Natural killer cell (primary cell): ENCODE results near the gene NAT14. TPM values are rescaled to one million over a fixed set of nuclear protein-coding genes. Genes with fewer than 3 reads are reported as not detected.

Experiments
- ATAC-seq, 3 donors: fragments of 150-1000 bp in 2 of 3; fragments of 200-7000 bp in 1 of 3; cut with Tn5 transposase; 1 replicate in 1 of 3; 2 replicates in 2 of 3; pipeline ENCODE4 v1.10.0; 2021; ENCODE audit warnings: mild to moderate bottlenecking in 2 of 3, moderate library complexity in 2 of 3
- DNase-seq, 2 donors: peaks; one replicate each; pipeline versions ENCODE4 v3.0.0 to v3.0.0-alpha.2; 2013 to 2021; ENCODE audit warnings: mixed read lengths in 1 of 2
- H3K27ac ChIP-seq: one replicate; pipeline ENCODE4 v1.5.1; 2013; ENCODE audit warnings: mild to moderate bottlenecking, low read length
- H3K27me3 ChIP-seq: one replicate; pipeline ENCODE4 v1.6.1; 2013; ENCODE audit warnings: low read length; ENCODE audit not compliant: control insufficient read depth, insufficient read depth
- H3K36me3 ChIP-seq: one replicate; pipeline ENCODE4 v1.6.1; 2013; ENCODE audit warnings: low read length; ENCODE audit not compliant: control insufficient read depth, insufficient read depth
- H3K4me1 ChIP-seq: one replicate; pipeline ENCODE4 v1.6.1; 2013; ENCODE audit warnings: low read length; ENCODE audit not compliant: control insufficient read depth, insufficient read depth
- H3K4me3 ChIP-seq: one replicate; pipeline ENCODE4 v1.5.1; 2013; ENCODE audit warnings: low read length
- H3K9me3 ChIP-seq: one replicate; pipeline ENCODE4 v1.6.1; 2013; ENCODE audit warnings: low read length; ENCODE audit not compliant: control insufficient read depth, insufficient read depth
- H3K27ac Mint-ChIP-seq, 2 donors: one replicate each; pipeline ENCODE4 v1.8.0; 2022; ENCODE audit warnings: mild to moderate bottlenecking in 2 of 2, mixed read lengths in 2 of 2, moderate library complexity in 1 of 2
- H3K27me3 Mint-ChIP-seq, 2 donors: one replicate each; pipeline ENCODE4 v1.8.0; 2022; ENCODE audit warnings: low read depth in 2 of 2, mixed read lengths in 2 of 2
- H3K36me3 Mint-ChIP-seq: one replicate; pipeline ENCODE4 v1.8.0; 2022; ENCODE audit warnings: mixed read lengths
- H3K4me1 Mint-ChIP-seq, 2 donors: one replicate each; pipeline ENCODE4 v1.8.0; 2022; ENCODE audit warnings: mixed read lengths in 2 of 2
- H3K4me3 Mint-ChIP-seq: one replicate; pipeline ENCODE4 v1.8.0; 2022; ENCODE audit warnings: mild to moderate bottlenecking, moderate library complexity, mixed read lengths
- H3K9me3 Mint-ChIP-seq, 2 donors: one replicate each; pipeline ENCODE4 v1.8.0; 2022; ENCODE audit warnings: mixed read lengths in 2 of 2
- CTCF ChIP-seq: fragments of 200-600 bp; IDR thresholded peaks from one replicate; pipeline ENCODE4 v1.8.0; 2022; ENCODE audit warnings: antibody characterized with exemption
- WGBS: methylation state at CpG from one replicate; pipeline ENCODE4 v1.1.7; 2013; ENCODE audit warnings: missing lambda C conversion rate; ENCODE audit not compliant: insufficient coverage; 5-methylcytosine and 5-hydroxymethylcytosine counted together
- intact Hi-C: fragments of 100-400 bp; cut with micrococcal nuclease; formaldehyde crosslinking; loops from one replicate; pipeline ENCODE4 v1.14.2; 2022
- total RNA-seq, 4 donors: library from RNA; stranded (reverse); fragments of 120-200 nt in 1 of 4; gene quantifications; one replicate each; pipeline versions ENCODE4 v1.2.3 to v1.2.4, GENCODE V29; 2013 to 2022

The NAT14 gene
- total RNA-seq, 3 donors from 2014 or later (not counting 1 experiment from before 2014, with no cell fraction given): 8.7 to 12.5 (median 8.8) TPM

DNA sequence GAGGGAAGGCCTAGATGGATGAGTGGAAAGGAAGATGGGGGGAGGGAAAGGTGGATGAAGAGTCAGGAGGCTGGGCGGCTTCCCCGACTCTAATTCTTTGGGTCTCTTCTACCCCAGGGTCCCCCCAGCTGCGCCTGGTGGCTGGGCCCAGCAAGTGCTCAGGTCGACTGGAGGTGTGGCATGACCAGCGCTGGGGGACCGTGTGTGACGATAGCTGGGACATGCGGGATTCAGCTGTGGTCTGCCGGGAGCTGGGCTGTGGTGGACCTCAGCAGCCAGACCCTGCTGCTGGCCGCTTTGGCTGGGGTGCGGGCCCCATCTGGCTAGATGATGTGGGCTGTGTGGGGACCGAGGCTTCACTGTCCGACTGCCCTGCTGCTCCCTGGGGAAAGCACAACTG is 12.8 kb downstream of the NAT14 start:
- TF ChIP-seq CTCF: no peak
- no peaks in the 10 kb centered on the region for H3K9me3 ChIP-seq
- H3K4me3 ChIP-seq: no peak overlapping the region
- 94% methylated on average over 13 of the region's 13 CpGs for WGBS
- H3K9me3 Mint-ChIP-seq: no peaks in the 10 kb centered on the region
- no peaks in the 10 kb centered on the region for H3K36me3 ChIP-seq
- no peaks in the 10 kb centered on the region for H3K27me3 ChIP-seq
- H3K4me3 Mint-ChIP-seq: no peak overlapping the region
- intact Hi-C loops: no loop called here
- no peaks in the 10 kb centered on the region for H3K4me1 ChIP-seq
- H3K36me3 Mint-ChIP-seq: no peaks in the 10 kb centered on the region
- H3K27ac Mint-ChIP-seq: no peak overlapping the region
- no peak overlapping the region for H3K27ac ChIP-seq
- ATAC-seq (no peak), DNase-seq (no peak)
- no peaks in the 10 kb centered on the region for H3K4me1 Mint-ChIP-seq
- H3K27me3 Mint-ChIP-seq: no peaks in the 10 kb centered on the region

- peaks cover 4% of the 10 kb centered on the region in 2 donors for H3K4me1 Mint-ChIP-seq
- H3K27me3 Mint-ChIP-seq: no peaks in the 10 kb centered on the region
- H3K4me3 Mint-ChIP-seq: no peak overlapping the region
- H3K36me3 ChIP-seq: no peaks in the 10 kb centered on the region
- no peak overlapping the region for H3K27ac ChIP-seq
- no peaks in the 10 kb centered on the region for H3K36me3 Mint-ChIP-seq
- intact Hi-C loops: no loop called here
- H3K4me1 ChIP-seq: peaks cover 4% of the 10 kb centered on the region
- no peaks in the 10 kb centered on the region for H3K27me3 ChIP-seq
- H3K27ac Mint-ChIP-seq: no peak overlapping the region
- TF ChIP-seq CTCF: no peak
- no peaks in the 10 kb centered on the region for H3K9me3 Mint-ChIP-seq
- DNase-seq (no peak), ATAC-seq (no peak)
- no peaks in the 10 kb centered on the region for H3K9me3 ChIP-seq
- H3K4me3 ChIP-seq: no peak overlapping the region
- 85% methylated on average over 2 of the region's 2 CpGs for WGBS
Observed at GRCh38 chr19:55498246-55498840, 13.4 kb downstream of the NAT14 start.

DNA sequence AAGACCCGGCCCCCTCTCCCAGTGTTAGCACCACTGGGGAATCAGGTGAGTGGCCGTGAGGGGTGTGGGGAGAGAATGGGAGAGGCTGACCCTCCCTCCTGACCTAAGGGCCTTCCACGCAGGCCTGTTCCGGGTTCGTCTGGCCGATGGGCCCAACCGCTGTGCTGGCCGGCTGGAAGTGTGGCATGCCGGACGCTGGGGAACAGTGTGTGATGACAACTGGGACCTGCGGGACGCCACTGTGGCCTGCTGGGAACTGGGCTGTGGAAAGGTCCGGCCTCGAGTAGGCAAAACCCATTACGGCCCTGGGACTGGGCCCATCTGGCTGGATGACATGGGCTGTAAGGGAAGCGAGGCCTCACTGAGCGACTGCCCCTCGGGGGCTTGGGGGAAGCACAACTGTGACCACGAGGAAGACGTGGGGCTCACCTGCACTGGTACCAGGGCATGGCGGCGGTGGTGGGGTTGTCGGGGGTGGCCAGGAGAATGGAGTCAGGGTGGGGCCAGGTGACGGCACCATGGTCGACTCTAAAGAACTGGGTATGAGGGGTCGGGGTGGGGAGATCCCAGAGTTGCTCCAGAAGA is 15.5 kb downstream of the NAT14 start:
- peaks cover 13 to 14% of the 10 kb centered on the region in 2 donors for H3K4me1 Mint-ChIP-seq
- H3K9me3 ChIP-seq: no peaks in the 10 kb centered on the region
- no peaks in the 10 kb centered on the region for H3K36me3 Mint-ChIP-seq
- H3K27me3 ChIP-seq: no peaks in the 10 kb centered on the region
- H3K27ac Mint-ChIP-seq: no peak overlapping the region
- no peaks in the 10 kb centered on the region for H3K9me3 Mint-ChIP-seq
- TF ChIP-seq CTCF: no peak
- 96% methylated on average over 26 of the region's 26 CpGs for WGBS
- intact Hi-C loops: loop anchor here (5.0 kb wide), 2 partner anchors 208 to 288 kb away; no protein-coding TSS in a partner anchor
- H3K4me1 ChIP-seq: peaks cover 14% of the 10 kb centered on the region
- no peaks in the 10 kb centered on the region for H3K27me3 Mint-ChIP-seq
- H3K27ac ChIP-seq: no peak overlapping the region
- H3K4me3 ChIP-seq: no peak overlapping the region
- DNase-seq (no peak), ATAC-seq (no peak)
- H3K36me3 ChIP-seq: no peaks in the 10 kb centered on the region
- H3K4me3 Mint-ChIP-seq: no peak overlapping the region
